Endodermal cell (in vitro differentiated cells): ENCODE data around the gene TTR. TPM values are rescaled to one million over a fixed set of nuclear protein-coding genes. Genes with fewer than 3 reads are reported as not detected.

ENCODE experiments used
- DNase-seq: peaks from one replicate; pipeline ENCODE4 v3.0.0-alpha.2; 2017
- H3K27ac ChIP-seq: 2 replicates; pipeline ENCODE4 v1.5.1; 2013; ENCODE audit warnings: mild to moderate bottlenecking, low read depth, low read length, moderate library complexity
- H3K27me3 ChIP-seq: 2 replicates; pipeline ENCODE4 v1.6.1; 2013; ENCODE audit warnings: mild to moderate bottlenecking, low read length, moderate library complexity; ENCODE audit not compliant: insufficient read depth, control insufficient read depth, poor library complexity, severe bottlenecking
- H3K36me3 ChIP-seq: 2 replicates; pipeline ENCODE4 v1.7.0; 2013; ENCODE audit warnings: mild to moderate bottlenecking, low read length, moderate library complexity; ENCODE audit not compliant: control insufficient read depth, insufficient read depth
- H3K4me1 ChIP-seq: one replicate; pipeline ENCODE4 v1.7.0; 2013; ENCODE audit warnings: low read length; ENCODE audit not compliant: control insufficient read depth, insufficient read depth
- H3K4me3 ChIP-seq: 2 replicates; pipeline ENCODE4 v1.5.1; 2013; ENCODE audit warnings: mild to moderate bottlenecking, low read length, moderate library complexity
- H3K9ac ChIP-seq: 2 replicates; pipeline ENCODE4 v1.6.1; 2013; ENCODE audit warnings: mild to moderate bottlenecking, low read length, moderate library complexity; ENCODE audit not compliant: poor library complexity, severe bottlenecking; ENCODE audit errors: extremely low read depth
- H3K9me3 ChIP-seq: 2 replicates; pipeline ENCODE4 v1.6.1; 2013; ENCODE audit warnings: mild to moderate bottlenecking, low read length, moderate library complexity; ENCODE audit not compliant: control insufficient read depth
- H3K27ac Mint-ChIP-seq: 2 replicates; pipeline ENCODE4 v1.8.0; 2020; ENCODE audit warnings: mixed read lengths
- H3K27me3 Mint-ChIP-seq: 2 replicates; pipeline ENCODE4 v1.8.0; 2021; ENCODE audit warnings: mild to moderate bottlenecking, mixed read lengths; ENCODE audit not compliant: insufficient read depth
- H3K36me3 Mint-ChIP-seq: 2 replicates; pipeline ENCODE4 v1.8.0; 2020; ENCODE audit warnings: low read depth, mixed read lengths
- H3K4me1 Mint-ChIP-seq: 2 replicates; pipeline ENCODE4 v1.8.0; 2020; ENCODE audit warnings: mixed read lengths
- H3K4me3 Mint-ChIP-seq: 2 replicates; pipeline ENCODE4 v1.8.0; 2020; ENCODE audit warnings: mild to moderate bottlenecking, moderate library complexity, mixed read lengths
- H3K9me3 Mint-ChIP-seq: 2 replicates; pipeline ENCODE4 v1.8.0; 2020; ENCODE audit warnings: mild to moderate bottlenecking, mixed read lengths
- WGBS, 2 experiments: methylation state at CpG; one replicate each; pipeline versions ENCODE4 v1.1.5 to v1.1.7; 2013; ENCODE audit warnings: missing lambda C conversion rate in 2 of 2, mixed read lengths in 1 of 2; ENCODE audit not compliant: insufficient coverage in 1 of 2, insufficient read length in 1 of 2; 5-methylcytosine and 5-hydroxymethylcytosine counted together
- total RNA-seq, 2 donors: library from RNA; stranded (reverse); fragmentation: NEBNext Ultra II Directional in 1 of 2; extraction: Animal tissue kit (Norgen Biotek cat#: 25700) in 1 of 2; gene quantifications; 2 replicates in 1 of 2; 3 replicates in 1 of 2; pipeline ENCODE4 v1.2.1, GENCODE V29; 2021
- TF ChIP-seq, protein P1 (sequence below): fragments of 200-600 bp; sonication (generic); conservative IDR thresholded peaks from 2 replicates; pipeline ENCODE4 v1.5.0; 2021; ENCODE audit warnings: antibody characterized with exemption, mild to moderate bottlenecking

Gene TTR
- total RNA-seq, 2 donors from 2014 or later = not detected

DNA sequence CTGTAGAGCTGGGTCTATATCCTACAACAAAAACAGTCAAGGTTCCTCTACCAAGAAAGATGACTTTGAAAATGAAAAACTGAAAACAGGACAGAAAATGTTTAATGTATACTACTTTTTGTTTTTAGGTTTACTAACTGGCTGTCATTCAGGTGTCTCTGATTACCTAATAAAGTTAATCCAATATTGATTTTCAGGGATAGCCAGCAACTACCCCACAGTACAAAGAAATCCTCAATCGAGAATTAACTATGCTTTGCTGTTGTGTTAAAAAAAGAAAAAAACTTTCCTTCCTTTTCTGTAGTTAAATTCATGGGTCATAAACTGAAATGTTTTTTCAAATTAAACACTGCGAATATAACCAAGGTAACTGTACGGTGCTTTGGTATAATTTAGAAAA is 45.8 kb downstream of the TTR start:
- no peak overlapping the region for H3K9ac ChIP-seq
- H3K9me3 ChIP-seq = peaks cover 7% of the 10 kb centered on the region
- H3K4me1 ChIP-seq = no peaks in the 10 kb centered on the region
- TF ChIP-seq, protein P1, sequence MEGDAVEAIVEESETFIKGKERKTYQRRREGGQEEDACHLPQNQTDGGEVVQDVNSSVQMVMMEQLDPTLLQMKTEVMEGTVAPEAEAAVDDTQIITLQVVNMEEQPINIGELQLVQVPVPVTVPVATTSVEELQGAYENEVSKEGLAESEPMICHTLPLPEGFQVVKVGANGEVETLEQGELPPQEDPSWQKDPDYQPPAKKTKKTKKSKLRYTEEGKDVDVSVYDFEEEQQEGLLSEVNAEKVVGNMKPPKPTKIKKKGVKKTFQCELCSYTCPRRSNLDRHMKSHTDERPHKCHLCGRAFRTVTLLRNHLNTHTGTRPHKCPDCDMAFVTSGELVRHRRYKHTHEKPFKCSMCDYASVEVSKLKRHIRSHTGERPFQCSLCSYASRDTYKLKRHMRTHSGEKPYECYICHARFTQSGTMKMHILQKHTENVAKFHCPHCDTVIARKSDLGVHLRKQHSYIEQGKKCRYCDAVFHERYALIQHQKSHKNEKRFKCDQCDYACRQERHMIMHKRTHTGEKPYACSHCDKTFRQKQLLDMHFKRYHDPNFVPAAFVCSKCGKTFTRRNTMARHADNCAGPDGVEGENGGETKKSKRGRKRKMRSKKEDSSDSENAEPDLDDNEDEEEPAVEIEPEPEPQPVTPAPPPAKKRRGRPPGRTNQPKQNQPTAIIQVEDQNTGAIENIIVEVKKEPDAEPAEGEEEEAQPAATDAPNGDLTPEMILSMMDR = no peak
- no peaks in the 10 kb centered on the region for H3K27me3 Mint-ChIP-seq
- WGBS, 2 experiments = 86% methylated on average over 3 of the region's 3 CpGs; no CpG with 5 or more reads in 1 of the 2 experiments
- H3K9me3 Mint-ChIP-seq = peaks cover 5% of the 10 kb centered on the region
- H3K27ac ChIP-seq = no peak overlapping the region
- peaks cover 54% of the 10 kb centered on the region for H3K36me3 Mint-ChIP-seq
- H3K4me3 ChIP-seq = no peak overlapping the region
- no peaks in the 10 kb centered on the region for H3K27me3 ChIP-seq
- H3K27ac Mint-ChIP-seq = no peak overlapping the region
- peaks cover 3% of the 10 kb centered on the region for H3K4me1 Mint-ChIP-seq
- no peak overlapping the region for H3K4me3 Mint-ChIP-seq
- no peak for DNase-seq
- H3K36me3 ChIP-seq = peaks cover 13% of the 10 kb centered on the region

DNA sequence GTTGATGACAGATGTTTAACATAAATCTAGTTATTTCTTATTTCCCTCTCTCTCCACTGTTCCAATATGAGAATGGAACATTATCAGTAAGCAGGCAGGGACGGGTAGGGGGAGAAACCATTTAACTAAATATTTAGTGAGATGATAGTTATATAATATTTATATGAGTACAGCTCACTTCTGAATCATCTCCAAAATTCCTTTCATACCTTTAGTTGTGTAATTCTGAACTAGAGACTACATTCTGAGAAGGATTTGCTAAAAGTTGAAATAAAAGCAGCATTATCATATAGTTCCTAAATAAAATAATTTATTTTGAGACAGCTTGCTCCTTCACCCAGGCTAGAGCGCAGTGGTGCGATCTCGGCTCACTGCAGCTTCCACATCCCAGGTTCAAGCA is 51.3 kb downstream of the TTR start:
- H3K4me3 Mint-ChIP-seq = no peak overlapping the region
- no peak overlapping the region for H3K27ac ChIP-seq
- no peaks in the 10 kb centered on the region for H3K27me3 Mint-ChIP-seq
- no peak overlapping the region for H3K27ac Mint-ChIP-seq
- TF ChIP-seq, protein P1 = no peak
- H3K9me3 ChIP-seq = no peaks in the 10 kb centered on the region
- peaks cover 2% of the 10 kb centered on the region for H3K9me3 Mint-ChIP-seq
- H3K27me3 ChIP-seq = no peaks in the 10 kb centered on the region
- peaks cover 7% of the 10 kb centered on the region for H3K36me3 ChIP-seq
- no peaks in the 10 kb centered on the region for H3K4me1 ChIP-seq
- WGBS, 2 experiments = 87 to 90% methylated on average over 3 of the region's 4 CpGs
- peaks cover 32% of the 10 kb centered on the region for H3K36me3 Mint-ChIP-seq
- no peak overlapping the region for H3K4me3 ChIP-seq
- H3K4me1 Mint-ChIP-seq = peaks cover 13% of the 10 kb centered on the region
- DNase-seq = no peak
- no peak overlapping the region for H3K9ac ChIP-seq

DNA sequence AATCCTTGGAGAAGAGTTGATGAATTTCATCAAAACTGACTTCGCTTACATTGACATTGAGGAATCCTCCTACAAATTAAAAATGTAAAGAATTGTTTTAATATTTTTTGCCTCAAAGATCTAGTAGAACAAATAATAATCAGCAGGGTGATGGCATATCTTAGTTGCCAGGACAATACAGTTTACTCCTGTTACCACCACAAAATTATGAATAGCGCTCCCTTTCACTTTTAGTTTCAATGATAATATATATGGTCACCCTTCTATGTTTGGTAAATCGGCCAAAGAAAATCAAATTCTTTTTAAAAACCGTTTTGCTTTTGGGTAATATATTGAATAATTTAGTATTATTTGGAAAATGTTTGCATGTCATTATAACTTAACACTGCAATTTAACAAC is 53.7 kb downstream of the TTR start:
- no peaks in the 10 kb centered on the region for H3K4me1 ChIP-seq
- no peak overlapping the region for H3K4me3 Mint-ChIP-seq
- H3K9ac ChIP-seq = no peak overlapping the region
- no peaks in the 10 kb centered on the region for H3K36me3 ChIP-seq
- TF ChIP-seq, protein P1 = no peak
- H3K9me3 Mint-ChIP-seq = no peaks in the 10 kb centered on the region
- no peak overlapping the region for H3K27ac Mint-ChIP-seq
- peaks cover 16% of the 10 kb centered on the region for H3K4me1 Mint-ChIP-seq
- DNase-seq = no peak
- no peak overlapping the region for H3K27ac ChIP-seq
- no peaks in the 10 kb centered on the region for H3K27me3 Mint-ChIP-seq
- no peaks in the 10 kb centered on the region for H3K9me3 ChIP-seq
- 88% methylated on average over 4 of the region's 4 CpGs; no CpG with 5 or more reads in 1 of the 2 experiments for WGBS, 2 experiments
- no peak overlapping the region for H3K4me3 ChIP-seq
- peaks cover 19% of the 10 kb centered on the region for H3K36me3 Mint-ChIP-seq
- H3K27me3 ChIP-seq = no peaks in the 10 kb centered on the region
